Measurements from ENCODE around the gene SIGMAR1.

The SIGMAR1 gene

GRCh38 chr9:34600908-34601307 is 36.7 kb downstream of the SIGMAR1 start:
- no peak for DNase-seq

GRCh38 chr9:34599546-34599945 is 38.0 kb downstream of the SIGMAR1 start:
- DNase-seq, result no peak

- DNase-seq, result no peak
These were observed 43.4 kb downstream of the SIGMAR1 start for GRCh38 chr9:34594177-34594576.

GRCh38 chr9:34592895-34593601 is 44.5 kb downstream of the SIGMAR1 start:
- no peak for DNase-seq

GRCh38 chr9:34591917-34592866 is 45.4 kb downstream of the SIGMAR1 start:
- DNase-seq, result no peak

- peak; percentile 81 for DNase-seq
These were observed 46.2 kb downstream of the SIGMAR1 start for GRCh38 chr9:34591248-34591916.

- no peak for DNase-seq
These were observed 47.0 kb downstream of the SIGMAR1 start for GRCh38 chr9:34590381-34591247.

- DNase-seq, result peak; percentile 23
These were observed 47.8 kb downstream of the SIGMAR1 start, which contains the start of gene CNTFR for GRCh38 chr9:34589636-34590380. TSS of gene CNTFR (minus strand) at chr9:34589724. CDS start at chr9:34568981, 20,743 bp downstream.

- DNase-seq, result no peak
These were observed 48.6 kb downstream of the SIGMAR1 start for GRCh38 chr9:34588671-34589635.

GRCh38 chr9:34587271-34587670 is 50.3 kb downstream of the SIGMAR1 start:
- DNase-seq, result no peak

GRCh38 chr9:34585946-34586669 is 51.5 kb downstream of the SIGMAR1 start:
- no peak for DNase-seq

- no peak for DNase-seq
These were observed 52.6 kb downstream of the SIGMAR1 start for GRCh38 chr9:34584970-34585369.

Data from stimulated activated CD4-positive, alpha-beta T cell treated with anti-CD3 and anti-CD28 coated beads, Interleukin-12 subunit alpha, Interleukin-12 subunit beta, amount 100 ng/mL, for 4 hours (primary cell).